HG02852 (cell line): ENCODE results near the gene CCR6.

Experiments used
- ATAC-seq: cut with Tn5 transposase; IDR thresholded peaks from one replicate; pipeline ENCODE4 v1.9.1; 2021; ENCODE audit warnings: mild to moderate bottlenecking, moderate library complexity; ENCODE audit not compliant: unreplicated experiment

CCR6 gene

GRCh38 chr6:167140589-167141474 is 17.9 kb downstream of the CCR6 start:
- ATAC-seq, result no peak

- ATAC-seq, result peak; percentile 69
Observed at GRCh38 chr6:167141667-167142432, 19.0 kb downstream of the CCR6 start.

DNA sequence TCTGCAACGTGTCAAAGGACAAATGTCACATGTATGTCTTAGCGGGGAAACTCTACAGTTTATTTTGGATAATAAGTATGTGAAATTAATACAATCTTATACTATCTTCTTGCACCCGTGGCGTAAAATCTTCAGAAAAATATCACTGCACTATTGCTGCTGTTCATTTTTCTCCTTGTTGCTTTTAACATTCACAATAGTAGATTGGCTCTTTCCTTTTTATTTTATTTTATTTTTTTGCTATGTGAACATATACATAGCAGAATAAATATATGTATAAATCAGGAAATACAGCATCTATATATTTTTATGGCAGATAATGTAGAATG is 19.5 kb downstream of the CCR6 start:
- no peak for ATAC-seq

DNA sequence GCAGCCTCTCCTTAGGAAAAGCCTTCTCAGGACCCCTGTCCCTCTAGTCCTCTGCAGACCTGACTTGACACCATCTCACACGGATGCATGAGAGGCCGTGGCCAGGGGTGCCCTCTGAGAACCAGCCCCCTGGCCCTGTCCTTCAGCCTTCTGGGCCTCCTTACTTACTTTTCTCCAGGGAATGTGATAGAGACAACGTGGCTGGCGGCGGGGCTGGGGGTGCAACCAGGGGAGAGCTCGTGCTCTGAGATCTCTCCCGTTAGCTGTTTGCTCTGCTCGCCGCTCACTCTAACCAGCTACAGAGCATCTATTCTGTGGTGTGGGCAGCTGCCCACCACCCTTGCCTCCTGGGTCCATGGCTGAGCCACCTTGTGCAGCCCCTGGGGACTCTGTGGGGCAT is 20.1 kb downstream of the CCR6 start:
- ATAC-seq, result no peak

DNA sequence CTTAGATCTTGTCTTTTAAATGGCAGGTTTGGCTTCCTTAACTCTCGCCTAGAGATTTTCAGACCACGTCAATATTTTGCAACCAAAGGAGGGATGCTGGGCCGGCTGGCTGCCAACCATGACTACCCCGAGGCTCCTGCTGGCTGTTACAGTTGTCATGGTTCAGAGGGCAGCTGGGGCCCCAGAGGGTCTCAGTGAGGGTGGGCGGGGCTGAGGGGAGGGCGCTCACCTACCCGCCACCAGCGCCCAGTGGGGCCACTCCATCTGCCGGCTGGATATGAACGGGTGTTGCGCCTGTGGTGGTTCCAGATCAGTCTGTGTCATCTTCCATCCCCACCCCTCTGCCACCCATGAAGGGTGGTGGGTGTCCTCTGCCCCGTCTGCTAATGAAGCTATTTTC is 22.6 kb downstream of the CCR6 start:
- ATAC-seq, result no peak

DNA sequence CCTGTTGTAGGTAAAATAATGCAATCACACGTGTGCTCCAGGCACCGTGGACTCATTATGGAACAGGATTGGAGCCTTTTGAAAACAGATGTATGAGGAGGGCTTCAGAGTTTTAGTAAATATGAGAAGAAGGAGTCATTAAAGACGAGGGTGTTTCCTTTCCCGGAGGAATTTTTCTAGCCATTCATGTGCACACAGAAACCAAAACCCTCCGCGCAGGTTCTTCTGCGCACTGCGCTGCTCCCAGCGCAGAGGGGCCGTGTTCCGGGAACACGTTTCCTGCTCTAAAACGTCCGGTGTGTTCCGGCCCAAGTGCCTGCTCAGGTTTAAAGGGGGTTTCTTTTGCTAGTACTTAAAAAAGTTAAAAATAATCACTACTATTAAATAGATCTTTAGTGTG is 23.2 kb downstream of the CCR6 start:
- no peak for ATAC-seq

DNA sequence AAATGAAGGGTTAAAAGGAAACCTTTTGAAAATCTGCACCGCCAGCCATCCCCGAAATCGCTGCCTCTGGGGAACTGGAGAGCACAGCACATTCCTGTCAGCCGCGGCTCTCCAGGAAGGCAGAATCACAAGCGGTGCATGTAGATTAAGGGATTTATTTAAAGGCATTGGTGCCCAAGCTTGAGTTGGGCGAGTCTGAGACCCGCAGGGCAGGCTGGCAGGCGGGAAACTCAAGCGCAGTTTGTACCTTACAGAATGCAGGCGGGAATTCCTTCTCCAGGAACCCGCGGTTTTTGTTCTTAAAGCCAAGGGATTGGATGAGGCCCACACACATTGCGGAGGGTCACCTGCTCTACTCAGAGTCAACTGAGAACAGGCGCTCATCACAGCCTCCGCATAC is 24.1 kb downstream of the CCR6 start:
- ATAC-seq, result no peak

- no peak for ATAC-seq
Observed at GRCh38 chr6:167148021-167148420, 25.1 kb downstream of the CCR6 start.

DNA sequence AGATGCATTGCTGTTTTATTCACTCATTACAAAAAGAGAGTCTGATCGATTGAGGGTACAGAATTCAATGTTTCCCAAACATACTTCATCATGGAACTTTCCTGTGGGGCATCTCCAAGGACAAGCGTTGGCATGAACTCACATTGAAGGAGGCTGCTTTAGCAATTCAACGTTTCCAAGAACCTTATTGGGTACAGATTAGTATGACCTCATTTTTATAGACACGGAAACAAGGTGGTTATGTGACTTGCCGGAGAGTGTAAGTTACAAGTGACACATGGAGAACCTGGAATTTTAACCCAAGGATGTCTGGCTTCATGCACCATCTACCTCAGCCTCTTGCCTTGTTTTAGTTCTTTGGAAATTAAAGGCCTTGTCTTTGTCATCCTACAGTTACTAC is 26.1 kb downstream of the CCR6 start:
- no peak for ATAC-seq

DNA sequence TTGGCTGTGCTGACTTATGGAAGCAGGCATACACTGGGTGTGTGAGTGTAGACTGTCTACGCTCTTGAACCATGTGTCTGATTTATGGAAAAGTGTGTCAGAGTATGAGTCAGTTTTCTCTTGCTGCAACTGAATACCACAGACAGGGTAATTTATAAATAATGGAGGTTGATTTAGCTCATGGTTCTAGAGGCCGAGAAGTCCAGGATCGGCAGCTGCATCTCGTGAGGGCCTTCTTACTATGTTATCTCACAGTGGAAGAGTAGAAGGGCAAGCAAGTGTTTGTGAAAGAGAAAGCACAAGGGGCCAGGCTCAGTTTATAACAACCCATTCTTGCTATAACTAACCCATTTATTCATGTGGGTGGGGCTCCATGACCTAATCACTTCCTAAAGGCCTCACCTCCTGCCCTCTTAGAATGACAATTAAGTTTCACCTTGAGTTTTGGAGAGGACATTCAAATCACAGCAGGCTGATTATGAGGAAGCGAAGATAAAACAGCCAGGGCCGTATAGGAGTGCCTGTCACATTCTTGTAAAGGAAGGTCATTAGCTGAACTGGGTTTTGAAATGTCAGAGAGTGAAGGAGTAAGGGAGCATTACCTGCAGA is 28.1 kb downstream of the CCR6 start:
- peak; percentile 58 for ATAC-seq

DNA sequence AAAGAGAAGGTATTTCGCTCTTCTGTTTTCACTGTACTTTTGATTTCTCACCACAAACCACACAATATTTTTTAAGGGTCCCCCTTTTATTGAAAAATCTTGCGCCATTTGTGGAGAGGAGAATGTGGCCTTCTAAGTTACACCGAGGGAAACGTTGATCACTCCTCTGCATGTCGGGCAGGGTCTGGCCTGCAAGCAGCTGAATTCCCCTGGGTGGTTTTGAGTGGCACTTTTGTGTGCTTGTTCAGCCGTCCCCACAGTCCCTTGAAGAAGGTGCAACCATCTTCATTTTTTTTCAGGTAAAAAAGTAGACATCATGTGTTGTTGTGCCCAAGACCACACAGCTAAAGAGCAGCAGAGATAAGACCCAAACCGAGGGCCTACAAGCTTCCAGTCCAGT is 28.8 kb downstream of the CCR6 start:
- ATAC-seq, result no peak

- ATAC-seq, result no peak
Observed at GRCh38 chr6:167152862-167153261, 30.0 kb downstream of the CCR6 start.

DNA sequence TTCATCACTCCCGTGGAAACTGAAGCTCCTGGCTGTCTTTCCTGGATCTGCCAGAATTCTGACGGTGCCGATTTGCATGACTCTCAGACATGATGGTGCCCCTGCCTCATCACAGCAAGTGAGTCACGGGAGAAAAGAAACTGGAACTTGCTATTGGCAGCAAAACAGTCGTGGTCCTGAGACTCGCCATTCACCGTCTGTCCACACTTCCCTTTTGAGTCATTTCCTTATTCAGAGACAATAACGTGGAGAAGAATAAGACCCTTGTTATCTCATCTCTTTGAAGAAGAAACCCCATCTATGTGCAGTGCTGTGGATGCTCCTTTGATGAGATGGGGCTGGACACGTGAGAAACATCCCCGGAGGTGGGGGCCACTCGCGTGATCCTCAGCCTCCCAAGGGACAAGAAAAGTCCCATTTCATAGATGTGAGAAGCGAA is 30.6 kb downstream of the CCR6 start:
- ATAC-seq, result peak; percentile 56

GRCh38 chr6:167154291-167154690 is 31.4 kb downstream of the CCR6 start:
- no peak for ATAC-seq

- ATAC-seq, result no peak
Observed at GRCh38 chr6:167154895-167155294, 32.0 kb downstream of the CCR6 start.

- ATAC-seq, result no peak
Observed at GRCh38 chr6:167157414-167157813, 34.5 kb downstream of the CCR6 start.

DNA sequence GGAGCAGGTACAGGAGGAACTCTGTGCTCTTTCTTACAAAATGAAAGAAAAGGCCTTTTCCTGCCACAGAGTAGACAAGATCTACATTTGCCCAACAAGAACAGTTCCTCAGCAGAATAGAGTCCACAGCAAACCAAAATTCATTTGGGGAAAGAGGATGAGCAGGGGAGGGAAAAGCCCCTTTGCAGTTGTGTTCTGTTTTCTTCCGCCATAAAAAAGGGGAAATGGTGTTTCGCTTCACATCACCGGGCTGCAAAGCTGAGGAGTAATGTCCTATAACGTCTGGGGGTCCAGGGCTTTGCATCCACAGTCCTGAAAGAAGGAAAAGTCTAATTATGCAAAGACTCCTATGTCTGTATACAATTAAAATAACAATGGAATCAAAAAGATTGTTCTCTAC is 35.0 kb downstream of the CCR6 start, which contains the start of gene GPR31:
GPR31 (minus strand) TSS at position 118 of the 400 bp plus-strand sequence. CDS start 149 bp downstream, outside the sequence.
- no peak for ATAC-seq

- ATAC-seq, result no peak
Observed at GRCh38 chr6:167161851-167162467, 39.1 kb downstream of the CCR6 start.

GRCh38 chr6:167162591-167162990 is 39.7 kb downstream of the CCR6 start:
- ATAC-seq, result no peak

DNA sequence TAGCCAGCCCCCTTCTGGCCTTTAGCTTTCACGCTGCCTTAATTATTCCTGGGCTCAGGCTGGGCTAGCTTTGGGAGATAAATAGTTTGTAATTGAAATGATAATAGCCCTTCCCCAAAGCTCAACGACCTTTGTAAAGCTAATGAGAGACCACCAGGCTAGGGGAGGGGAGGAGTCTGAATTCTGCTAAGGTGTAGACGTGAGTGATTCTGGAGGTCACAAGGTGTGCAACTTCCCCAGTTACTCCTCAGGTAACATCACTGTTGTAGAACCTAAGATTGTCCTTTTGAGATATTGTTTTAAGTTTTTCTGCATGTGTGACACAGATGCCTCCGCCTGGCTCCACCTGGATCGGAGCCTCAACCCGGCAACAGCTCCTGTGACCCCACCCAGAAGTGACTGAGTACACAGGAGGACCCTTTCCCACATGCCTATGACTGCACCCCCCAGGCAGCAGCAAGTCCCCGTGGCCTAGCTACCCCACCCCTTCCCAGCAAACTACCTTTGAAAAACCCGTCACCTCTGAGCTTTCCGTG is 40.6 kb downstream of the CCR6 start:
- no peak for ATAC-seq

- no peak for ATAC-seq
Observed at GRCh38 chr6:167164261-167164660, 41.4 kb downstream of the CCR6 start.
